GM12878 (cell line): ENCODE data around the gene SLC26A1. TPM values are rescaled to one million over a fixed set of nuclear protein-coding genes. Genes with fewer than 3 reads are reported as not detected.

Source experiments
- ATAC-seq: fragments of 200-7000 bp; cut with Tn5 transposase; 3 replicates; pipeline ENCODE4 v1.9.1; 2020; ENCODE audit warnings: mild to moderate bottlenecking, moderate library complexity
- BruUV-seq: library from RNA; stranded (reverse); fragments of 400-500 nt; replicated peaks from 2 replicates; lab custom pipeline; 2021; lab: Mats Ljungman, UMichigan
- CTCF ChIA-PET: fragments of 300-600 bp; sonication (Branson Sonifier 250); formaldehyde crosslinking; extraction: SDS; loops from one replicate; lab custom pipeline; 2021; ENCODE audit warnings: inconsistent platforms; lab: Yijun Ruan, JAX
- POLR2A ChIA-PET: fragments of 350-600 bp; formaldehyde crosslinking; extraction: SDS; loops from one replicate; lab custom pipeline; 2021; ENCODE audit warnings: inconsistent platforms; lab: Charles Lee
- RAD21 ChIA-PET: fragments of 300-600 bp; sonication (Branson Sonifier 250); formaldehyde crosslinking; loops from one replicate; lab custom pipeline; 2023; ENCODE audit warnings: antibody characterized with exemption; ENCODE audit not compliant: unreplicated experiment; lab: Charles Lee
- SMC1A ChIA-PET: fragments of 300-600 bp; sonication (Branson Sonifier 250); formaldehyde crosslinking; loops from one replicate; lab custom pipeline; 2023; ENCODE audit not compliant: unreplicated experiment, uncharacterized antibody; lab: Charles Lee
- DNase-seq: peaks from one replicate; pipeline ENCODE4 v3.0.0-alpha.2; 2011; ENCODE audit warnings: low read depth, low spot score
- FAIRE-seq: peaks from 3 replicates; lab custom pipeline; 2011; peaks lifted over from hg19 to GRCh38; lab: Jason Lieb, UNC
- H2AFZ ChIP-seq: 2 replicates; pipeline ENCODE4 v1.6.0; 2011; ENCODE audit warnings: low read depth, low read length, control low read depth; ENCODE audit not compliant: control insufficient read depth
- H3K27ac ChIP-seq: 2 replicates; pipeline ENCODE4 v1.5.1; 2011; ENCODE audit warnings: control low read depth; ENCODE audit not compliant: control insufficient read depth, insufficient read depth
- H3K27me3 ChIP-seq, 2 experiments: replicated peaks in 1 of 2; 2 replicates each; pipeline versions ENCODE4 v1.6.0 to v1.6.1; 2011; ENCODE audit warnings: low read length in 1 of 2; ENCODE audit not compliant: control insufficient read depth in 2 of 2, insufficient read depth in 2 of 2
- H3K36me3 ChIP-seq, 2 experiments: 2 replicates each; pipeline ENCODE4 v1.5.1; 2011; ENCODE audit warnings: low read length in 1 of 2; ENCODE audit not compliant: control insufficient read depth in 2 of 2, insufficient read depth in 2 of 2
- H3K4me1 ChIP-seq: 2 replicates; pipeline ENCODE4 v1.6.1; 2011; ENCODE audit warnings: mild to moderate bottlenecking, low read length, moderate library complexity, mixed read lengths; ENCODE audit not compliant: control insufficient read depth, insufficient read depth
- H3K4me2 ChIP-seq: 2 replicates; pipeline ENCODE4 v1.6.0; 2011; ENCODE audit warnings: control low read depth; ENCODE audit not compliant: control insufficient read depth, insufficient read depth
- H3K4me3 ChIP-seq: fragments of 200-600 bp; sonication (generic); 2 replicates; pipeline ENCODE4 v1.5.1; 2016
- H3K79me2 ChIP-seq: 2 replicates; pipeline ENCODE4 v1.6.0; 2011; ENCODE audit warnings: low read length; ENCODE audit not compliant: control insufficient read depth, insufficient read depth
- H3K9ac ChIP-seq: 2 replicates; pipeline ENCODE4 v1.8.0; 2011; ENCODE audit warnings: low read length, control low read depth, mixed read lengths; ENCODE audit not compliant: control insufficient read depth, insufficient read depth
- H3K9me3 ChIP-seq: replicated peaks from 3 replicates; pipeline ENCODE4 v1.5.1; 2011; ENCODE audit warnings: mild to moderate bottlenecking, low read length; ENCODE audit not compliant: control insufficient read depth, insufficient read depth
- H4K20me1 ChIP-seq: 2 replicates; pipeline ENCODE4 v1.6.0; 2011; ENCODE audit not compliant: control insufficient read depth, insufficient read depth
- BMI1 ChIP-seq: fragments of 450-650 bp; IDR thresholded peaks from 2 replicates; pipeline ENCODE4 v1.6.1; 2016; ENCODE audit warnings: mild to moderate bottlenecking, moderate library complexity, borderline replicate concordance
- STAT1 ChIP-seq: fragments of 450-650 bp; conservative IDR thresholded peaks from 2 replicates; pipeline ENCODE4 v1.6.1; 2014; ENCODE audit warnings: antibody characterized with exemption, mild to moderate bottlenecking
- ZNF592 ChIP-seq: fragments of 450-650 bp; IDR thresholded peaks from 2 replicates; pipeline ENCODE4 v1.6.1; 2017; ENCODE audit warnings: mild to moderate bottlenecking, moderate library complexity
- WGBS: methylation state at CpG from one replicate; pipeline ENCODE4 v1.1.6; 2016; ENCODE audit warnings: low lambda C conversion rate; ENCODE audit not compliant: insufficient replicate concordance, insufficient coverage; ENCODE audit errors: missing lambda C conversion rate; 5-methylcytosine and 5-hydroxymethylcytosine counted together
- in situ Hi-C: fragments of 300-500 bp; cut with MboI; formaldehyde crosslinking; loops from 9 replicates; pipeline ENCODE4 v1.14.3; 2018; ENCODE audit warnings: mixed read lengths
- intact Hi-C: fragments of 100-400 bp; cut with micrococcal nuclease; formaldehyde crosslinking; loops from one replicate; pipeline ENCODE4 v1.14.2; 2022; ENCODE audit not compliant: unreplicated experiment
- polyA plus RNA-seq, 11 experiments: library from polyadenylated mRNA; depleted of rRNA in 4 of 11; unstranded in 6 of 11; stranded (reverse) in 5 of 11; fragments of >200 nt; fragmentation: Nextera tagmentation in 4 of 11; fragmentation: Illumina TruSeq in 1 of 11; extraction: Ambion mirVana in 4 of 11; extraction: Trizol in 1 of 11; gene quantifications; 1 replicate in 1 of 11; 2 replicates in 10 of 11; pipeline versions ENCODE4 v1.2.1 to v1.2.3, GENCODE V29; 2011 to 2016; ENCODE audit warnings: inconsistent platforms in 2 of 11, missing spikeins in 2 of 11, low read depth in 1 of 11
- total RNA-seq, 4 experiments: library from RNA; depleted of rRNA in 3 of 4; stranded (reverse); fragments of >200 nt in 3 of 4; fragmentation: Illumina TruSeq in 1 of 4; extraction: Trizol in 1 of 4; gene quantifications; 2 replicates each; pipeline versions ENCODE4 v1.2.1 to v1.2.3, GENCODE V29; 2013 to 2021
- TF ChIP-seq, protein P1 (sequence below): fragments of 450-650 bp; IDR thresholded peaks from 2 replicates; pipeline ENCODE4 v1.6.1; 2017; ENCODE audit warnings: mild to moderate bottlenecking
- TF ChIP-seq, protein P2 (sequence below): fragments of 150-350 bp; IDR thresholded peaks from 2 replicates; pipeline ENCODE4 v1.6.1; 2014; ENCODE audit warnings: mild to moderate bottlenecking, low read depth, low read length

Gene SLC26A1
- total and polyA plus RNA-seq, 10 of the 15 experiments (the other 5 are each of a cell fraction or from before 2014, with no cell fraction given), result 0.05 to 0.96 (median 0.28) TPM; not detected in 5

- DNase-seq (no peak), ATAC-seq (no peak), FAIRE-seq (no peak)
- intact Hi-C loops, result no loop called here
- no peak overlapping the region for H3K9ac ChIP-seq
- no peaks in the 10 kb centered on the region for H3K9me3 ChIP-seq
- no peaks in the 10 kb centered on the region for H3K79me2 ChIP-seq
- in situ Hi-C loops, result no loop called here
- ChIA-PET SMC1A (interaction anchor here (0.6 kb wide), 1 partner anchor 21 kb away, joined by 3 read pairs; no protein-coding TSS in a partner anchor), CTCF (no interaction called here), POLR2A (no interaction called here), RAD21 (no interaction called here)
- no peaks in the 10 kb centered on the region; a peak in 1 of 4 replicates for H3K36me3 ChIP-seq
- no peak overlapping the region for H3K4me3 ChIP-seq
- WGBS, result 75% methylated on average over 15 of the region's 17 CpGs
- no peaks in the 10 kb centered on the region for H3K4me1 ChIP-seq
- H3K27ac ChIP-seq, result no peak overlapping the region
- no peaks in the 10 kb centered on the region for H3K27me3 ChIP-seq
- BruUV-seq, result no TSS peak
- H2AFZ ChIP-seq, result no peak overlapping the region
- H4K20me1 ChIP-seq, result no peaks in the 10 kb centered on the region
- TF ChIP-seq, protein P1, sequence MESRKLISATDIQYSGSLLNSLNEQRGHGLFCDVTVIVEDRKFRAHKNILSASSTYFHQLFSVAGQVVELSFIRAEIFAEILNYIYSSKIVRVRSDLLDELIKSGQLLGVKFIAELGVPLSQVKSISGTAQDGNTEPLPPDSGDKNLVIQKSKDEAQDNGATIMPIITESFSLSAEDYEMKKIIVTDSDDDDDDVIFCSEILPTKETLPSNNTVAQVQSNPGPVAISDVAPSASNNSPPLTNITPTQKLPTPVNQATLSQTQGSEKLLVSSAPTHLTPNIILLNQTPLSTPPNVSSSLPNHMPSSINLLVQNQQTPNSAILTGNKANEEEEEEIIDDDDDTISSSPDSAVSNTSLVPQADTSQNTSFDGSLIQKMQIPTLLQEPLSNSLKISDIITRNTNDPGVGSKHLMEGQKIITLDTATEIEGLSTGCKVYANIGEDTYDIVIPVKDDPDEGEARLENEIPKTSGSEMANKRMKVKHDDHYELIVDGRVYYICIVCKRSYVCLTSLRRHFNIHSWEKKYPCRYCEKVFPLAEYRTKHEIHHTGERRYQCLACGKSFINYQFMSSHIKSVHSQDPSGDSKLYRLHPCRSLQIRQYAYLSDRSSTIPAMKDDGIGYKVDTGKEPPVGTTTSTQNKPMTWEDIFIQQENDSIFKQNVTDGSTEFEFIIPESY, result no peak
- TF ChIP-seq BMI1, result no peak
- TF ChIP-seq ZNF592, result no peak
- TF ChIP-seq STAT1, result no peak
- TF ChIP-seq, protein P2, sequence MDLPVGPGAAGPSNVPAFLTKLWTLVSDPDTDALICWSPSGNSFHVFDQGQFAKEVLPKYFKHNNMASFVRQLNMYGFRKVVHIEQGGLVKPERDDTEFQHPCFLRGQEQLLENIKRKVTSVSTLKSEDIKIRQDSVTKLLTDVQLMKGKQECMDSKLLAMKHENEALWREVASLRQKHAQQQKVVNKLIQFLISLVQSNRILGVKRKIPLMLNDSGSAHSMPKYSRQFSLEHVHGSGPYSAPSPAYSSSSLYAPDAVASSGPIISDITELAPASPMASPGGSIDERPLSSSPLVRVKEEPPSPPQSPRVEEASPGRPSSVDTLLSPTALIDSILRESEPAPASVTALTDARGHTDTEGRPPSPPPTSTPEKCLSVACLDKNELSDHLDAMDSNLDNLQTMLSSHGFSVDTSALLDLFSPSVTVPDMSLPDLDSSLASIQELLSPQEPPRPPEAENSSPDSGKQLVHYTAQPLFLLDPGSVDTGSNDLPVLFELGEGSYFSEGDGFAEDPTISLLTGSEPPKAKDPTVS, result no peak
- no peak overlapping the region for H3K4me2 ChIP-seq
Observed at GRCh38 chr4:958314-958665, 34.9 kb downstream of the SLC26A1 start.
